Gastroesophageal sphincter (tissue), 4 donors: ENCODE results near the gene FHIP1A. TPM values are rescaled to one million over a fixed set of nuclear protein-coding genes. Genes with fewer than 3 reads are reported as not detected.

Experiments used
- ATAC-seq: fragments of 150-250 bp; one replicate; pipeline ENCODE4 v1.9.1; 2016; ENCODE audit warnings: mild to moderate bottlenecking, moderate library complexity
- H3K27ac ChIP-seq, 4 donors: fragments of 200-600 bp; sonication (generic) in 3 of 4; 1 replicate in 3 of 4; 2 replicates in 1 of 4; pipeline ENCODE4 v1.5.1; 2016 to 2019
- H3K27me3 ChIP-seq: fragments of 200-600 bp; sonication (generic); one replicate; pipeline ENCODE4 v1.5.1; 2019
- H3K36me3 ChIP-seq, 2 donors: fragments of 200-600 bp; sonication (generic); one replicate each; pipeline ENCODE4 v1.5.1; 2019; ENCODE audit warnings: control low read depth in 1 of 2
- H3K4me1 ChIP-seq, 3 donors: fragments of 200-600 bp; sonication (generic); 1 replicate in 2 of 3; 2 replicates in 1 of 3; pipeline ENCODE4 v1.5.1; 2016 to 2019; ENCODE audit warnings: control low read depth in 2 of 3
- H3K4me3 ChIP-seq, 2 donors: fragments of 200-600 bp; sonication (generic); one replicate each; pipeline ENCODE4 v1.5.1; 2019; ENCODE audit warnings: mild to moderate bottlenecking in 1 of 2, moderate library complexity in 1 of 2
- H3K9me3 ChIP-seq, 3 donors: fragments of 200-600 bp; sonication (generic); one replicate each; pipeline ENCODE4 v1.5.1; 2017 to 2019; ENCODE audit warnings: control low read depth in 2 of 3
- CTCF ChIP-seq, 4 experiments: fragments of 200-600 bp in 2 of 4; fragments of 450-650 bp in 2 of 4; sonication (generic) in 1 of 4; IDR thresholded peaks; one replicate each; pipeline ENCODE4 v1.5.1; 2017 to 2019; ENCODE audit warnings: antibody characterized with exemption in 4 of 4, mild to moderate bottlenecking in 2 of 4, moderate library complexity in 2 of 4
- EP300 ChIP-seq: sonication (generic); formaldehyde crosslinking; IDR thresholded peaks from one replicate; pipeline ENCODE4 v1.6.1; 2017; ENCODE audit warnings: antibody characterized with exemption, mild to moderate bottlenecking
- POLR2A ChIP-seq, 2 donors: fragments of 450-650 bp; IDR thresholded peaks; one replicate each; pipeline ENCODE4 v1.6.1; 2017; ENCODE audit warnings: antibody characterized with exemption in 2 of 2, mild to moderate bottlenecking in 2 of 2, moderate library complexity in 1 of 2
- POLR2AphosphoS5 ChIP-seq: sonication (generic); formaldehyde crosslinking; IDR thresholded peaks from one replicate; pipeline ENCODE4 v1.6.1; 2017; ENCODE audit warnings: antibody characterized with exemption
- WGBS, 2 donors: methylation state at CpG; one replicate each; pipeline ENCODE4 v1.1.5; 2018; ENCODE audit warnings: low coverage in 1 of 2; 5-methylcytosine and 5-hydroxymethylcytosine counted together
- total RNA-seq, 4 donors: library from RNA; depleted of rRNA; stranded (reverse); fragments of >200 nt; gene quantifications; one replicate each; pipeline ENCODE4 v1.1.0, GENCODE V29; 2016

FHIP1A gene
- total RNA-seq, 4 donors from 2014 or later, result 3.3 to 19.5 (median 4.9) TPM

DNA sequence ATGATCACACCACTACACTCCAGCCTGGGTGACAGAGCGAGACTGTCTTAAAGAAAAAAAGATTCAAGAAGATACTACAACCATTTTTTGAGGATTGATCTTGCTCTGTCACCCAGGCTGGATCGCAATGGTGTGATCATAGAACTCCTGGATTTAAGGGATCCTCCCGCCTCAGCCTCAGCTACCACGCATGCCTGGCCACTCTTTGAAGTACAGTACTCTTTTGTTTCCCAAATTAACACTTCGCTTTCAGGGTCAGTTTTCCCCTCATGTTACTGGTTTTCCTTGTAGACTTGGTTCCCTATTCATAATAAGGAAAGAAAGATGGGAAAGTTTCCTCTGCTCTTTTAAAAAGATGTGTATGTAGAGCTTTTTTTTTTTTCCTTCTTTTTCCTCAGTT is 34.3 kb downstream of the FHIP1A start:
- Histone ChIP-seq H3K4me3 (no peak overlapping the region), H3K27ac (no peak overlapping the region), H3K27me3 (no peaks in the 10 kb centered on the region), H3K9me3 (no peaks in the 10 kb centered on the region), H3K4me1 (no peaks in the 10 kb centered on the region), H3K36me3 (no peaks in the 10 kb centered on the region)
- no peak for ATAC-seq
- TF ChIP-seq POLR2A (IDR thresholded peaks at IDR 0.05) (no peak), EP300 (no peak), CTCF (IDR thresholded peaks at IDR 0.05) (no peak), POLR2AphosphoS5 (no peak)
- WGBS, 2 donors, result 59% methylated on average over 5 of the region's 5 CpGs; no CpG with 5 or more reads in 1 of the 2 donors

- TF ChIP-seq CTCF (IDR thresholded peaks at IDR 0.05) (no peak), POLR2AphosphoS5 (no peak), POLR2A (IDR thresholded peaks at IDR 0.05) (no peak), EP300 (no peak)
- WGBS, 2 donors, result 82% methylated on average over 5 of the region's 6 CpGs; no CpG with 5 or more reads in 1 of the 2 donors
- ATAC-seq, result no peak
- H3K4me1 ChIP-seq, result no peaks in the 10 kb centered on the region
- H3K4me3 ChIP-seq, result no peak overlapping the region
- no peaks in the 10 kb centered on the region for H3K36me3 ChIP-seq
- H3K27ac ChIP-seq, result no peak overlapping the region
- H3K27me3 ChIP-seq, result no peaks in the 10 kb centered on the region
- no peaks in the 10 kb centered on the region for H3K9me3 ChIP-seq
Measured at GRCh38 chr4:151443752-151444151, 34.8 kb downstream of the FHIP1A start.

GRCh38 chr4:151446208-151446607 is 37.2 kb downstream of the FHIP1A start:
- H3K4me1 ChIP-seq, result no peaks in the 10 kb centered on the region
- no peak overlapping the region for H3K27ac ChIP-seq
- WGBS, 2 donors, result 94 to 95% methylated on average over 2 of the region's 2 CpGs
- no peak overlapping the region for H3K4me3 ChIP-seq
- H3K9me3 ChIP-seq, result no peaks in the 10 kb centered on the region
- no peaks in the 10 kb centered on the region for H3K36me3 ChIP-seq
- no peaks in the 10 kb centered on the region for H3K27me3 ChIP-seq
- no peak for ATAC-seq
- TF ChIP-seq POLR2A (IDR thresholded peaks at IDR 0.05), result no peak
- no peak for TF ChIP-seq POLR2AphosphoS5
- no peak for TF ChIP-seq EP300
- TF ChIP-seq CTCF (IDR thresholded peaks at IDR 0.05), result no peak

GRCh38 chr4:151454513-151454912 is 45.5 kb downstream of the FHIP1A start:
- Histone ChIP-seq H3K9me3 (no peaks in the 10 kb centered on the region), H3K4me3 (no peak overlapping the region), H3K4me1 (no peaks in the 10 kb centered on the region), H3K27me3 (no peaks in the 10 kb centered on the region), H3K36me3 (no peaks in the 10 kb centered on the region), H3K27ac (no peak overlapping the region)
- WGBS, 2 donors, result 87 to 91% methylated on average over 5 of the region's 5 CpGs
- no peak for ATAC-seq
- TF ChIP-seq POLR2AphosphoS5, result no peak
- TF ChIP-seq CTCF (IDR thresholded peaks at IDR 0.05), result no peak
- no peak for TF ChIP-seq EP300
- no peak for TF ChIP-seq POLR2A (IDR thresholded peaks at IDR 0.05)

DNA sequence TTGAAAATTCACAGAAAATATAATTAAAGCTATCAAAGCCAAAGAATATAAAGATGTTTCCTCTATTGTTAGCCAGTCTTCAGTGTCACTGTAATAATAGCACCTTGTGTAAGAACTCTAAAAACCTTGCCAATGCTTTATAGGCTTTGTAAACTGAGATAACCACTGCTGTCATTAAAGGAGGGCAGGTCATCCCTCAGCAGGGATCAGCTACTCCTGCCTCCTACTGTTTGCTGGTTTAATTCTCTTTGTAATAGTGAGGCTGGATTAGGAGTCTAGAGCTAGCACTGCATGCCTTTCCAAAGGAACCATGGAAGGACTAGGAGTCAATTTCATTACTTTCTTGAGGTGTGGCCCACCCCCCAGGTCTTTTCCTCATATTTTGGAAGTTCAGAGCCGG is 46.2 kb downstream of the FHIP1A start:
- H3K27ac ChIP-seq, result no peak overlapping the region
- no peaks in the 10 kb centered on the region for H3K9me3 ChIP-seq
- WGBS, 2 donors, result 50 to 88% methylated on average over 1 of the region's 1 CpG
- ATAC-seq, result no peak
- H3K27me3 ChIP-seq, result no peaks in the 10 kb centered on the region
- no peak overlapping the region for H3K4me3 ChIP-seq
- H3K4me1 ChIP-seq, result no peaks in the 10 kb centered on the region
- TF ChIP-seq POLR2A (IDR thresholded peaks at IDR 0.05) (no peak), POLR2AphosphoS5 (no peak), CTCF (IDR thresholded peaks at IDR 0.05) (no peak), EP300 (no peak)
- H3K36me3 ChIP-seq, result no peaks in the 10 kb centered on the region
